ENCODE data around the gene S100A5. TPM values are rescaled to one million over a fixed set of nuclear protein-coding genes. Genes with fewer than 3 reads are reported as not detected.

The S100A5 gene
- total RNA-seq, 1 experiment from 2014 or later = not detected

- TF ChIP-seq CTCF (conservative IDR thresholded peaks at IDR 0.05) = no peak
- peaks cover 14 to 26% of the 10 kb centered on the region in 2 experiments for H3K4me1 Mint-ChIP-seq
- no peaks in the 10 kb centered on the region for H3K23me2 ChIP-seq (ENCODE audit: insufficient read length, low read depth, low read length, poor library complexity, severe bottlenecking)
Measured at GRCh38 chr1:153553830-153554541, 13.3 kb upstream of the S100A5 start.

More at GRCh38 chr1:153553830-153554541, 13.3 kb upstream of the S100A5 start:
- H3K27ac ChIP-seq (ENCODE audit: insufficient read length, low read depth, low read length) = no peak overlapping the region
- H3K4me2 ChIP-seq (ENCODE audit: insufficient read depth, insufficient read length, low read length) = no peak overlapping the region
- H3K14ac ChIP-seq (ENCODE audit: insufficient read depth, low read length) = no peak overlapping the region
- H3K4me3 Mint-ChIP-seq = no peak overlapping the region
- H2BK12ac ChIP-seq (ENCODE audit: insufficient read length, low read depth, low read length) = no peak overlapping the region
- H4K20me1 ChIP-seq (ENCODE audit: control insufficient read depth, insufficient read depth, insufficient read length) = no peaks in the 10 kb centered on the region
- no peak overlapping the region for H4K91ac ChIP-seq (ENCODE audit: insufficient read length, low read depth, low read length)
- no peaks in the 10 kb centered on the region; the same call in 1 of the 2 replicates for H3K27me3 Mint-ChIP-seq (ENCODE audit: low read depth)
- no peaks in the 10 kb centered on the region for H3K4me1 ChIP-seq (ENCODE audit: insufficient read depth, low read length)
- H3K79me2 ChIP-seq (ENCODE audit: insufficient read depth, low read length) = no peaks in the 10 kb centered on the region
- no peak overlapping the region for H3K27ac Mint-ChIP-seq
- H3K23ac ChIP-seq (ENCODE audit: insufficient read length, low read depth, low read length) = no peak overlapping the region
- peak; percentile 16 for DNase-seq
- no peak overlapping the region for H4K8ac ChIP-seq (replicated peaks; ENCODE audit: insufficient read length, low read depth, low read length)
- no peaks in the 10 kb centered on the region for H3K9me3 Mint-ChIP-seq
- H2AK5ac ChIP-seq (ENCODE audit: insufficient read length, low read length) = no peak overlapping the region
- no peak overlapping the region for H3K9ac ChIP-seq (ENCODE audit: extremely low read depth, insufficient read length, low read length)
- H2BK20ac ChIP-seq (ENCODE audit: low read depth, low read length, poor library complexity, severe bottlenecking) = no peak overlapping the region
- no peaks in the 10 kb centered on the region for H3K79me1 ChIP-seq (ENCODE audit: insufficient read depth, low read depth, low read length, poor library complexity, severe bottlenecking)
- no peaks in the 10 kb centered on the region for H3K36me3 Mint-ChIP-seq (ENCODE audit: insufficient read depth in 1 of 3, low read depth in 3 of 3)
- no peak overlapping the region for H3T11ph ChIP-seq (ENCODE audit: low read length)
- H2AFZ ChIP-seq (ENCODE audit: low read length) = no peak overlapping the region
- no peak overlapping the region for H3K18ac ChIP-seq (ENCODE audit: insufficient read length, low read depth, low read length)
- no peaks in the 10 kb centered on the region for H3K27me3 ChIP-seq (ENCODE audit: insufficient read depth, low read length)
- no CpG with 5 or more reads among the region's 2 CpGs for WGBS (ENCODE audit: extremely low coverage, insufficient read length, low lambda C conversion rate)
- no peak overlapping the region for H2BK120ac ChIP-seq (ENCODE audit: low read depth, low read length, poor library complexity, severe bottlenecking)
- H2BK15ac ChIP-seq (ENCODE audit: low read depth, low read length) = no peak overlapping the region
- H3K9me3 ChIP-seq (ENCODE audit: control insufficient read depth, low read depth, low read length) = no peaks in the 10 kb centered on the region
- H2BK5ac ChIP-seq (ENCODE audit: insufficient read length, low read length) = no peak overlapping the region
- no peak overlapping the region for H4K5ac ChIP-seq (ENCODE audit: insufficient read length, low read depth, low read length)
- H3K56ac ChIP-seq (ENCODE audit: insufficient read length, low read depth, low read length) = no peak overlapping the region
- no peak overlapping the region for H3K4ac ChIP-seq (ENCODE audit: low read depth, low read length)
